GM12864 (cell line): ENCODE measurements around the gene TMBIM6.

Experiments used
- DNase-seq: peaks from one replicate; pipeline ENCODE4 v3.0.0-alpha.2; 2011; ENCODE audit warnings: low read depth
- H3K4me3 ChIP-seq: 2 replicates; pipeline ENCODE4 v1.5.1; 2011; ENCODE audit warnings: mild to moderate bottlenecking, low read depth, low read length, control low read depth
- CTCF ChIP-seq: IDR thresholded peaks from 2 replicates; pipeline ENCODE4 v1.5.1; 2011; ENCODE audit warnings: low read depth, mild to moderate bottlenecking, moderate library complexity, low read length, control low read depth, inconsistent platforms; ENCODE audit errors: missing control alignments

TMBIM6 gene

GRCh38 chr12:49698619-49699545, 42.5 kb upstream of the TMBIM6 start:
- TF ChIP-seq CTCF, result no peak
- peak overlapping the region; percentile 45 for H3K4me3 ChIP-seq
- peak; percentile 83 for DNase-seq

GRCh38 chr12:49702009-49702408, 39.3 kb upstream of the TMBIM6 start:
- DNase-seq, result no peak
- H3K4me3 ChIP-seq, result no peak overlapping the region
- TF ChIP-seq CTCF, result no peak

- DNase-seq, result no peak
- TF ChIP-seq CTCF, result no peak
- H3K4me3 ChIP-seq, result peak overlapping the region; percentile 6; the same call in 1 of the 2 replicates
These were observed 38.6 kb upstream of the TMBIM6 start for GRCh38 chr12:49702676-49703215.

- peak overlapping the region; percentile 26; the same call in 1 of the 2 replicates for H3K4me3 ChIP-seq
- no peak for DNase-seq
- TF ChIP-seq CTCF, result no peak
These were observed 37.7 kb upstream of the TMBIM6 start for GRCh38 chr12:49703647-49704137.

GRCh38 chr12:49705479-49706134, 35.8 kb upstream of the TMBIM6 start:
- no peak for TF ChIP-seq CTCF
- peak; percentile 55 for DNase-seq
- H3K4me3 ChIP-seq, result peak overlapping the region; percentile 94

GRCh38 chr12:49706351-49707127, 34.8 kb upstream of the TMBIM6 start:
- no peak for TF ChIP-seq CTCF
- no peak for DNase-seq
- H3K4me3 ChIP-seq, result peak overlapping the region; percentile 94
